DND-41 (cell line): Measurements from ENCODE around the gene ATP1B3.

Source experiments
- ATAC-seq: fragments of 200-7000 bp; cut with Tn5 transposase; 3 replicates; pipeline ENCODE4 v1.9.1; 2021; ENCODE audit warnings: low read depth; ENCODE audit not compliant: insufficient read depth
- DNase-seq: peaks from one replicate; pipeline ENCODE4 v3.0.0-alpha.2; 2020
- H2AFZ ChIP-seq: 2 replicates; pipeline ENCODE4 v1.6.0; 2012; ENCODE audit warnings: low read depth, low read length
- H3K27ac ChIP-seq: 2 replicates; pipeline ENCODE4 v1.5.1; 2012; ENCODE audit warnings: low read length, inconsistent platforms
- H3K27me3 ChIP-seq: fragments of 200-600 bp; sonication (generic); 2 replicates; pipeline ENCODE4 v1.6.0; 2012; ENCODE audit warnings: low read length, mild to moderate bottlenecking, inconsistent platforms; ENCODE audit not compliant: insufficient read depth, poor library complexity
- H3K36me3 ChIP-seq: 2 replicates; pipeline ENCODE4 v1.5.1; 2012; ENCODE audit warnings: low read length, inconsistent platforms; ENCODE audit not compliant: insufficient read depth
- H3K4me1 ChIP-seq: 2 replicates; pipeline ENCODE4 v1.5.1; 2012; ENCODE audit warnings: mild to moderate bottlenecking, low read length; ENCODE audit not compliant: insufficient read depth
- H3K4me2 ChIP-seq: 2 replicates; pipeline ENCODE4 v1.6.0; 2012; ENCODE audit warnings: mild to moderate bottlenecking, moderate library complexity, low read length, inconsistent platforms; ENCODE audit not compliant: insufficient read depth
- H3K4me3 ChIP-seq, 2 experiments: fragments of 200-600 bp in 1 of 2; shearing (Covaris generic) in 1 of 2; 2 replicates each; pipeline ENCODE4 v1.5.1; 2012 to 2016; ENCODE audit warnings: inconsistent platforms in 2 of 2, low read length in 2 of 2, mild to moderate bottlenecking in 2 of 2, low read depth in 1 of 2, moderate library complexity in 1 of 2
- H3K79me2 ChIP-seq: 2 replicates; pipeline ENCODE4 v1.6.0; 2012; ENCODE audit warnings: low read length, inconsistent platforms; ENCODE audit not compliant: insufficient read depth
- H3K9ac ChIP-seq: 2 replicates; pipeline ENCODE4 v1.6.0; 2012; ENCODE audit warnings: low read depth, mild to moderate bottlenecking, inconsistent platforms, low read length, moderate library complexity
- H3K9me3 ChIP-seq: 2 replicates; pipeline ENCODE4 v1.5.1; 2012; ENCODE audit warnings: low read length, moderate library complexity, mild to moderate bottlenecking, inconsistent platforms; ENCODE audit not compliant: insufficient read depth, severe bottlenecking
- H4K20me1 ChIP-seq: 2 replicates; pipeline ENCODE4 v1.6.0; 2012; ENCODE audit warnings: low read length; ENCODE audit not compliant: insufficient read depth
- EZH2 ChIP-seq: IDR thresholded peaks from 3 replicates; pipeline ENCODE4 v1.6.1; 2012; ENCODE audit warnings: borderline replicate concordance, low read depth, mild to moderate bottlenecking, moderate library complexity, low read length, inconsistent platforms; ENCODE audit not compliant: severe bottlenecking
- TF ChIP-seq, protein P1 (sequence below): IDR thresholded peaks from 2 replicates; pipeline ENCODE4 v1.5.1; 2012; ENCODE audit warnings: borderline replicate concordance, low read length, moderate library complexity, mild to moderate bottlenecking; ENCODE audit not compliant: poor library complexity, severe bottlenecking; ENCODE audit errors: extremely low read depth

Gene ATP1B3

DNA sequence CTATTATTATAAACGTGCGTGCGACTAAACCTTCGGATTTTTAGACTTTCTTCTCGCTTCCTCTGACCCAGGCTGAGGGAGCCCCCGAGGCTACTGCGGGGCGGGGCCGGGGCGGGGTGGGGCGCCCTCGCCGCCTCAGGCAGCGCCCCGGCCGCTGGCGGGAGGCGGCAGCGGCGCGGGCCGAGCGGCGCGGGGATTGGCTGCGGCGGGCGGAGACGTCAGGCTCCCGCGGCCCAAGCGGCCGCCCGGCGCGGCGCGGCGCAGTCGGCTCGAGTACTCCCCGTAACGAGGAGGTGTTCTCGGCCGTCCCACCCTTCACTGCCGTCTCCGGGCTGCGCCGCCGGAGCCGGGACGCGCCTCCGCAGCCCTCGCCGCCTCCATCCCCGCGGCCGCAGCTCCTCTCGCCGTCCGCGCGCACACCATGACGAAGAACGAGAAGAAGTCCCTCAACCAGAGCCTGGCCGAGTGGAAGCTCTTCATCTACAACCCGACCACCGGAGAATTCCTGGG is at the start of gene ATP1B3:
Gene ATP1B3 (plus strand): TSS at position 263 of the 510 bp plus-strand sequence. CDS start 159 bp downstream, at position 422.
- H3K27me3 ChIP-seq: no peaks in the 10 kb centered on the region
- DNase-seq (peak; percentile 84), ATAC-seq (peak; percentile 75)
- H3K4me3 ChIP-seq: peak within 1 kb of the TSS; percentile 69 to 86
- H3K4me1 ChIP-seq: peaks cover 47% of the 10 kb centered on the region
- H3K9me3 ChIP-seq: no peaks in the 10 kb centered on the region
- TF ChIP-seq, protein P1, sequence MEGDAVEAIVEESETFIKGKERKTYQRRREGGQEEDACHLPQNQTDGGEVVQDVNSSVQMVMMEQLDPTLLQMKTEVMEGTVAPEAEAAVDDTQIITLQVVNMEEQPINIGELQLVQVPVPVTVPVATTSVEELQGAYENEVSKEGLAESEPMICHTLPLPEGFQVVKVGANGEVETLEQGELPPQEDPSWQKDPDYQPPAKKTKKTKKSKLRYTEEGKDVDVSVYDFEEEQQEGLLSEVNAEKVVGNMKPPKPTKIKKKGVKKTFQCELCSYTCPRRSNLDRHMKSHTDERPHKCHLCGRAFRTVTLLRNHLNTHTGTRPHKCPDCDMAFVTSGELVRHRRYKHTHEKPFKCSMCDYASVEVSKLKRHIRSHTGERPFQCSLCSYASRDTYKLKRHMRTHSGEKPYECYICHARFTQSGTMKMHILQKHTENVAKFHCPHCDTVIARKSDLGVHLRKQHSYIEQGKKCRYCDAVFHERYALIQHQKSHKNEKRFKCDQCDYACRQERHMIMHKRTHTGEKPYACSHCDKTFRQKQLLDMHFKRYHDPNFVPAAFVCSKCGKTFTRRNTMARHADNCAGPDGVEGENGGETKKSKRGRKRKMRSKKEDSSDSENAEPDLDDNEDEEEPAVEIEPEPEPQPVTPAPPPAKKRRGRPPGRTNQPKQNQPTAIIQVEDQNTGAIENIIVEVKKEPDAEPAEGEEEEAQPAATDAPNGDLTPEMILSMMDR: peak; percentile 2
- TF ChIP-seq EZH2: no peak
- H2AFZ ChIP-seq: peak within 1 kb of the TSS; percentile 71
- H3K79me2 ChIP-seq: peaks cover 50% of the 10 kb centered on the region
- peak within 1 kb of the TSS; percentile 71 for H3K4me2 ChIP-seq
- H3K27ac ChIP-seq: peak within 1 kb of the TSS; percentile 87
- H3K9ac ChIP-seq: peak within 1 kb of the TSS; percentile 94
- peaks cover 24% of the 10 kb centered on the region; the same call in 1 of the 2 replicates for H4K20me1 ChIP-seq
- peaks cover 6% of the 10 kb centered on the region for H3K36me3 ChIP-seq

DNA sequence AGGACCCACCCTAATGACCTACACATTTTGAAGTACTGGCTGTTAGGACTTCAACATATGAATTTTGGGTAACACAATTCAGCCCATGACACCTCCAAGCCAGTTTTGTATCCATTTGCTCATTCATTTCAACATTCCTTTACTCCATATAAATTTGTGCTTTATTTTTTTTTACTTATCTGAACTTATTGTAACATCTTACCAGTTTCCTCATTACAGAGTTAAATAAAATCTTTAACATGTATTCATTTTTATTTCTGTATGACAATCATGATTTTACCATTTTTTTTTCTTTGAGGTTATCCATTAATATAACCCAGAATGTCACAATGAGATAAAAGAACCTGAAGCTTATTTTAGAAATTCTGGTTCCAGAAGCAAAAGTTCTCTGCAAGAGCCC is 48.0 kb upstream of the ATP1B3 start:
- H3K9ac ChIP-seq: no peak overlapping the region
- ATAC-seq (no peak), DNase-seq (no peak)
- no peak overlapping the region for H2AFZ ChIP-seq
- H3K79me2 ChIP-seq: no peaks in the 10 kb centered on the region
- no peaks in the 10 kb centered on the region for H3K9me3 ChIP-seq
- no peak overlapping the region for H3K4me2 ChIP-seq
- H4K20me1 ChIP-seq: no peaks in the 10 kb centered on the region
- TF ChIP-seq, protein P1: no peak
- TF ChIP-seq EZH2: no peak
- no peak overlapping the region for H3K27ac ChIP-seq
- H3K4me3 ChIP-seq: no peak overlapping the region
- no peaks in the 10 kb centered on the region for H3K36me3 ChIP-seq
- no peaks in the 10 kb centered on the region for H3K27me3 ChIP-seq
- H3K4me1 ChIP-seq: no peaks in the 10 kb centered on the region

DNA sequence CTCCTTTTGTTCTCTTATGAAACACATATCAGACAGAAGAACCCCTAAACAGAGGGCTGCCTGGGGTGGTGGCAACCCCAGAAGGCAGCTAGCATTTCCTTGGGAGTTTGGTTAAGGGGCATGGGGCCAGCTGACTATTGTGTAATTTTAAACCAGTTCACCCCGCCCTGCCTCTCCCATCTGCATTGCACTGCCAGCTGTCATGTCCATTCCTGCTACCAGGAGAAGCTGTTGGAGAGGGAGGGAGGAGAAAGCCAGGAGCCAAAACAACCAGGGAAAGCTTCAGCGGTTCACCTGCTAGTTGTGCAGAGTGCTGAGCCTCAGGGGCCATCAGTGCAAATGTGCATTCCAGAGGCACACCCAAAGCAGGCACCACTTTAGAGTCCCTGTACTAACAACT is 47.6 kb upstream of the ATP1B3 start:
- Histone ChIP-seq H3K4me2 (no peak overlapping the region), H3K4me1 (no peaks in the 10 kb centered on the region), H3K79me2 (no peaks in the 10 kb centered on the region), H3K36me3 (no peaks in the 10 kb centered on the region), H2AFZ (no peak overlapping the region), H3K27me3 (no peaks in the 10 kb centered on the region), H3K27ac (no peak overlapping the region), H3K9ac (no peak overlapping the region), H3K4me3 (no peak overlapping the region), H4K20me1 (no peaks in the 10 kb centered on the region), H3K9me3 (no peaks in the 10 kb centered on the region)
- ATAC-seq (no peak), DNase-seq (no peak)
- TF ChIP-seq EZH2: no peak
- TF ChIP-seq, protein P1: no peak

DNA sequence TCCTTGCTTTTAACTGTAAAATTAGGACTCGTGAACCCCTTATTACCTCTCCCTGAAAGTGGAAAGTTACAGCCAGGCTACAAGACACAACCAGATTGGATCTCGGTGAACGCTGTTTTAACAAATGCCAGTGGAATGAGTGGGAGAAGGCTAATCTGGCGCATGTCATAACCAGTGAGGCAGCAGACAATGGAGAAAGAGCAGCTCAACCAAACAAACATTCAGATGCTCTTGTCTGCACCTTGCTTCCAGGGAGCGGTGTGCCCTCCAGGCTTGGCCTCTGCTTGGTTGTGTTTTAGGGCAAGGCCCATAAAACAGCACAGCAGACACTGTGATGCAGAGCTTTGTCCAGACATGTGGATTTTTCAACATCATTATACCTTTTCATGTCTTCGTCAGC is 45.9 kb upstream of the ATP1B3 start:
- ATAC-seq (no peak), DNase-seq (no peak)
- H3K4me1 ChIP-seq: no peaks in the 10 kb centered on the region
- no peak for TF ChIP-seq EZH2
- H3K79me2 ChIP-seq: no peaks in the 10 kb centered on the region
- H3K4me3 ChIP-seq: no peak overlapping the region
- H3K4me2 ChIP-seq: no peak overlapping the region
- no peak overlapping the region for H3K27ac ChIP-seq
- H3K9me3 ChIP-seq: no peaks in the 10 kb centered on the region
- no peak overlapping the region for H3K9ac ChIP-seq
- no peaks in the 10 kb centered on the region for H3K36me3 ChIP-seq
- no peaks in the 10 kb centered on the region for H4K20me1 ChIP-seq
- H3K27me3 ChIP-seq: no peaks in the 10 kb centered on the region
- H2AFZ ChIP-seq: no peak overlapping the region
